Hematopoietic multipotent progenitor cell treated with erythropoietin and hydrocortisone succinate and interleukin-3 and kit ligand, for 17 days (in vitro differentiated cells): ENCODE measurements around the gene FBXO5.
"Not testable (repeated sequence)": the region's sequence is repeated elsewhere in the genome, so short reads cannot be mapped to it uniquely, and the experiment has no call there.

ENCODE experiments used
- DNase-seq: peaks from one replicate; pipeline ENCODE4 v3.0.0-alpha.2; 2015; ENCODE audit warnings: low spot score

Gene FBXO5, protein sequence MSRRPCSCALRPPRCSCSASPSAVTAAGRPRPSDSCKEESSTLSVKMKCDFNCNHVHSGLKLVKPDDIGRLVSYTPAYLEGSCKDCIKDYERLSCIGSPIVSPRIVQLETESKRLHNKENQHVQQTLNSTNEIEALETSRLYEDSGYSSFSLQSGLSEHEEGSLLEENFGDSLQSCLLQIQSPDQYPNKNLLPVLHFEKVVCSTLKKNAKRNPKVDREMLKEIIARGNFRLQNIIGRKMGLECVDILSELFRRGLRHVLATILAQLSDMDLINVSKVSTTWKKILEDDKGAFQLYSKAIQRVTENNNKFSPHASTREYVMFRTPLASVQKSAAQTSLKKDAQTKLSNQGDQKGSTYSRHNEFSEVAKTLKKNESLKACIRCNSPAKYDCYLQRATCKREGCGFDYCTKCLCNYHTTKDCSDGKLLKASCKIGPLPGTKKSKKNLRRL

GRCh38 chr6:152982904-152983636 lies at the start of gene FBXO5:
TSS of gene FBXO5 (minus strand) at chr6:152983041. CDS start at chr6:152982959, 82 bp downstream.
- DNase-seq, result peak; percentile 93

DNA sequence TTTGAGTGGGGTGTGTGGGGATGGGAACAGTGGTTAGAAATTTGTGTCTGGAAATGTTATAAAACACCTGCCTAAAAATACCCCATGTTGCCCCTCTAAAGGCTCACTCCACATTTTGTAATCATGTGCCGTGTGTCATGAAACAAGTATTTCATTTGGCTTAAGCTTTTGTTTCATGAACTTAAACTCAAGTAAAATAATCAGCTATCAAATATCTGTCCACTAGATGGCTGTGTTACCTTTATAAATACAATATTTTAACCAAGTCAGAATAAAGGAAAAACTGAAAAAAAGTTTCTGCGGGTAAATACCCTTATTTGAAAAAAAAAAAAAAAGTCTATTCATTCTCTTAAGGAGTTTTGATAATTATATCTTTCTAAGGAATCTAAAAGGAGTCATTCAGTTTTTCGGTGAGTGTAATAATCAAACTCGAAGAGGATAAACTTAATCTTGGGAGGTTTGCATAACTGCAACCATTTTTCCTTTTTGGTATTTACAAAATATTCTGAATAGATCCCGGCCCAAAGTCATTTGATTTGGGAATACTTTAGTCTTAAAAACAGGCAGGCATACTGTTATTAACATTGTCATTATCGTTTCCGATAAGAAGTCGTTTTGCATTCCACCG lies 49.5 kb upstream of the FBXO5 start:
- DNase-seq, result no peak

DNA sequence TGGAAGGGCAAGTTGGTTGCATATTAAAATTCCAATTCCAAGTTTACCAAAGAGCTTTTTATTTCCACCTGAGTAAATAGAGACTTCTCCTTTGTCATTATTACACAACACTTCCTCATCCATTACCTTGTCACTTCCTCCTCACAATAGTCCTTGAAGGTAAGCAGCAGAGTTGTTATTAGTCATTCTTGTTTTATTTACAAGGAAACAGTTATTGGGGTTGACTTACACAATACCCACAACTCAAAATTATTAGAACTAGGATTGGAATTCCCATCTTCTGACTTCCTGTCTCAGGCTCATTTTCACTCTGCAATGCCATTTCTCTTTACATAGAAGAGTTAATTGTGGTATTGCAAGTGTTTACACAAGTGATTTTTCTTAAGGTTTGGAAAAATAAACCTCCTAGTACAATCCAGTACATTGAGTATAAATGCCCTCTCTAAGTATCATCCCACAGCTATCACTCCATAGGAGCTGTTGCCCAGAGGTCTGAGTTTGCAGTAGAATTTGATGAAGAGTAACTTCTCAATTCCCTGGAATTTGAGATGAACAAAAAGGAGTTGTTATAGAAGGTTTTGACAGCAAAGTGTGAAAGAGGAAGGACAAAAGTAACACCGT lies 48.6 kb upstream of the FBXO5 start:
- no peak for DNase-seq

- DNase-seq, result no peak
Observed at GRCh38 chr6:153028963-153029362, 46.1 kb upstream of the FBXO5 start.

DNA sequence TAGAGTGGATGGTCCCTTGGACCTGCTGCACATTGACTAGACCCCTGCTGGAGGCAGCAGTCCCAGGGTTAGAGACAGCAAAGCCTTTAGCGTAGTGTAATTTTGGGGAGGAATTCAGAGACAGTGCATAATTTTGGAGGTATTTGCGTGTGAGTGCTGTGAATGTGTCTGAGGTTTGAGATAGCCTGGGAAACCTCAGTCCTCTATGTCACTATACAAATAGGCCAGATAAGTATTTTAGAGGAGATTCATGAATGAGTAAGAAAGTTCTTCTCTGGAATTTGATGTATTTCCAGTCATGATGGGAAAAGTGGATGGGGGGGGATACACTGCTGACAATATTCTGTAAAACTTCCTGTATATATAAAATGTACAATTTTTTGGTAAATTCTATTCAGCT lies 45.4 kb upstream of the FBXO5 start:
- DNase-seq, result no peak

DNA sequence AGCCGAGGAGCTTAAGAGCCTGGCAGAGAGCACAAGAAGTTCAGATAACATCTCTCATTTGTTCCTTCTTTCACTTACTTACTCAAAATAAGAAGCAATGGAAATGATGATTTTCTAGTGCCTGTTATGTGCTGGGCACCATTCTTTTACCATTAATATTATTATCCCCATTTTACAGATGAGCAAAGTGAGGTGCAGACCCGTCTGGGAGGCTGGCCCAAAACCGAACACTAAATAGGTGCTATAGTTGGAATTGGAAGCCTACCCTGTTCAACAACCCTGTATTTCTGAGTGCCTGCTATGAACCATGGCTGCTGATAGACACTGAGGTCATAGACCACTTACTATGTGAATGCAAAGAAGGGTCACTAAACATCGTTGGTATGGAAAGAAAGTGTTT lies 44.6 kb upstream of the FBXO5 start:
- no peak for DNase-seq

DNA sequence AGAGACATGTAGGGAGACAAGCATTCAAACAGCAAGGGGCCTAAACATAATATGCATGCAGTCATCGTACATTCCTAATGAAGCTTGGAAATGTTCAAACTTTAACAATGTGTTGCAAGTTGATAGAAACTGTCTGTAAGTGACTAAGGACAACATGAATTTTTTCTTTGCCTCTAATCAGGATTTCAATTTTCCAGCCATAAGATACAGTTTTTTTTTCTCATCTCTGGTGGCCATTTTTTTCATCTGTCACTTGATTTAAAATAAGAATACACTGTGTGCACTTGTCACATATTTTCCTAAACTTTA lies 41.8 kb upstream of the FBXO5 start:
- DNase-seq, result no peak

DNA sequence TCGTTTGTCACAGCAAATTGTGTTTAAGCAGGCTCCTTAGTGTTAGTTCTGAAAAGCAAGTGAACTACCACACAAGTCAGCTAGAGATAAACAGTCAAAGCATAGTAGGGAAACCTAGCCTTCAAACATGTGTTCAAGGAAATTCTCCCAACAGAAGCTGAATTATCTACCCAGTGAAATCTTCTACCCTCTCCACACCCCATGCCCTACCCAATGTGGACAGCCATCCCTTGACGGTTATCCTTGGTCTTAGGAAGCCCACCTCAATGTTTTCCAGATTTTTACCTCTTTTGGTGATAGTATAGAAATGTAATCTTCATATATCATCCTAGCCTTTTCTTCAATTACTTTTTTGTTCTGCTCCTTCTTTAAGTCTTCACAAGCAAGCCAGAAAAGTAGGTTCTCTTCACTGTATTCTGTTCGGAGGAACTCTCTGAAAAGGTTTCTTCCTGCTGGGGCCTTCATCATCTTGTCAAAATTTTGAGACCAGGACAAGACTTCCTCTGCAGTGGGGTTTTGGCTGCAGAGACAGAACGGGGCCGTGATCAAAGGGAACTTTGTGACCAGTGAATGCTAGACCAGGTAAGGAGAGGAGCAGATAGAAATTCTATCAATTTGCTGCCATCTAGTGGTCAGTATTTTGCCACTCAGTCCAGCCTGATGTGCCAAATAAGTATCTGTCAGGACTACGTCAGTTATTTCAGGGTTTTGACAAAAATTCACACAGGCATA lies 41.3 kb upstream of the FBXO5 start:
- DNase-seq, result peak; percentile 73

DNA sequence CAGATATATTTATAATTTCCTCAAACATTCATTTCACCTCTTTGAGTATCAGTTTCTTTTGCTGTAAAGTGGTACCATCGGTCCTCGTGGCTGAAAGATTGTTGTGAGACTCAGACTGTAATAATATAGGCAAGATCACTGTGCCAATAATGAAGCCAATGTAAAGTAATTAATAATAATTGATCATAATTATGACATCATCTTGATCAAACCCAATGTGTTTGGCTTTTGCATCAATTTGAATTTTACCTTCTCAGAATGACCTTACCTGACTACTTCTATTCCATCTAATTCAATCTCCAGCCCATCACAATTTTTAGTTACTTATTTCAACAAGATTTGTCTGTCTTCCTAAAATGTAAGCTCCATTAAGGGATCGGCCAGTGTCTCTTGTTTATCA lies 35.5 kb upstream of the FBXO5 start:
- DNase-seq, result no peak

GRCh38 chr6:153016846-153017245 lies 34.0 kb upstream of the FBXO5 start:
- DNase-seq, result no peak

GRCh38 chr6:153015094-153015640 lies 32.3 kb upstream of the FBXO5 start:
- DNase-seq, result no peak

- DNase-seq, result no peak
Observed at GRCh38 chr6:153013438-153013837, 30.6 kb upstream of the FBXO5 start.

DNA sequence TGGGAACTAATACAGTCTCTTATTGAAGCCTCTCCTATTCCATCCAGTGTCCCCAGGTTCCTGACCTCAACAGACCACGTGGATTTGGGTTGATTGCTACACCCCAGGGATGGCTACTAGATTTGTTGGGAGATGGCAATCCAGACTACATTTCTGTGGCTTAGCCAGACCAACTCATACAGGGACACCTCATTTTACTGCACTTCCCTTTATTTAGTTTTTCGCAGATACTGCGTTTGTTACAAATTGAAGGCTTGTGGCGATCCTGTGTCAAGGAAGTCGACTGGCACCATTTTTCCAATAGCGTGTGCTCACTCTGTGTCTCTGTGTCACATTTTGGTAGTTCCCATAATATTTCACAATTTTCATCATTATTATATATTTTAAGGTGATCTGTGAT lies 30.0 kb upstream of the FBXO5 start:
- no peak for DNase-seq

GRCh38 chr6:153003366-153003690 lies 20.5 kb upstream of the FBXO5 start:
- DNase-seq, result no peak

DNA sequence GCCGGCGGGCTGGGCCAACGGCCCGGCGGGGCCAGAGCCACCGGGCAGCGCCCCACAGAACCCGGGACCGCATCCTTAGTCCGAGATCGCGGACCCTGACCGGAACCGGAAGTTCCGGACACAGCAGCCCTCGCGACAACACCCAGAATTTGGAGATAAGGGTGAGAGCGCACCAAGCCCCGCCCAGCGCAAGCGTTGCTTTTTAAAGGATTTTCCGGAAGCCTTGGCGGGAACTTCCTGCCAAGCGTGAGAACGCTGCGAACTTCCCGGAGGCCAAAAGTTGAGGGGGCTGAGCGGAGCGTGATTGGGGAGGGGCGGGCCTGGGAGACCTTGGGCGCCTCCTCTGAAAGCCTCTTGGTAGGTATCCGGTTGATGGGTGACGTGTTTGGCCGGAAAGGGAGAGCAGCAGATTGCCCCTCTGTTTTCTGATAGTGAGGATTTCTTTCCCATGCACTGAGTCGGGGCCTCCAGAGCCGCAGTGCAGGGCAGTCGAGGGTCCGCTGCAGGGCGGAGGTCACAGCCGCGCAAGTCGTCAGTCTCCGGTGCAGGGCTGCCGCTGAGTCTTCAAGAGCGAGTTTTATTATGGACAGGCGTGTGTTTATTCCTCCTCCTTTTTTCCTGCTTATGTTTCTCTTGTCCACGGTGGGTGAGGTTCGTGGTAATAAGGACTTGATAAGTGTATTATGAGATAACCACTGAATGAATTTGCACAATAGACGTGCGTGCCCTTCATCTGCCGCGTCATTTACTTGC lies 19.9 kb upstream of the FBXO5 start, which contains the start of gene MTRF1L:
MTRF1L (minus strand) TSS at position 97 of the 753 bp plus-strand sequence; CDS start at position 73, 24 bp downstream.
- peak; percentile 87 for DNase-seq

DNA sequence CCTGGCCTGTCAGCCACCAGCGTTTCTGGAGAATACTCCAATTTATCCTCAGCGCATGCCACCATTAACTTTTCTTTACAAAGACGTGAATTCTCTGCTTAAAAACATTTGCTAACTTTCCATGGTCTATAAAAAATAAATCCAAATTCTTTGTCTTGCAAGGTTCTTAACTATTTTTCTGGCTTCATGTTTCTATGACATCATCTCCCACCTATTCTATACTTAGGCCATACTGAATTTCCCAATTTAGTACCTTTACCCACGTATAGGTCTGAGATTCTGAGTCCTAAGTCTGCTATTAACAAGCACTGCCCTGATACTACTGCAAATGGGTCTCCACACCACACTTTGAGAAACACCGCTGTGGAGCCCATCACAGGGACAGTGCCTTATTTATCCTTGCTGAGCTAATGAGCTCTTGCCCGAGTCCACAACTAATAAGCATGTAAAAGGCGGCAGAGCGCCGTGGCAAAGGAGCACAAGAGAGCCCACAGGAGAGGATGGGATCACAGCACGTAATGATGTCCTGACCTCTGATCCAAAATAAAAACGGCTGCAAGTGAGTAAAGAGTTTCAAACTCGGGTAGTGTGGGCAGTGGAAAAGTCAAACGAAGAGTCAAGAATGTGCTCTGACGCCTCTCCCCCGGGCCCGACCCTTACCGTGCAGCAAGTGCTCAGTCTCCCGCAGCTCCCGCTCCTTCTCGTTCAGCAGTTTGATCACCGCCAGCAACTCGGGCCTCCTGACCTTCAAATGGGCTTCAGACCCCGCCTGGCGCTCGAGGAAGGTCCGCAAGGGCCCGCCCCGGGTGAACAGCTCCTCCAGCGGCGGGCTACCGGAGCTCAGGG lies 19.1 kb upstream of the FBXO5 start:
- peak; percentile 46 for DNase-seq

DNA sequence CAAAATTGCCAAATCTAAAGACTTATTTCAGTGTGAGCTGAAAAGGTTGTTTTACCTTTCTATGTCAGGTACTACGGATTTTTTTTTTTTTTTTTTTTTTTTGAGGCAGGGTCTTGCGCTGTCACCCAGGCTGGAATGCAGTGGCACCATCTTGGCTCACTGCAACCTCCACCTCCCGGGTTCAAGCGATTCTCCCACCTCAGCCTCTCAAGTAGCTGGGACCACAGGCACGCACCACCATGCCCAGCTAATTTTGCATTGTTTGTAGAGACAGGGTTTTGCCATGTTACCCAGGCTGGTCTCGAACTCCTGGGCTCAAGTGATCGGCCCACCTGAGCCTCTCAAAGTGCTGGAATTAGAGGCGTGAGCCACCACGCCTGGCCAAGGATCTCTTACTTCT lies 17.9 kb upstream of the FBXO5 start:
- DNase-seq, result not testable (repeated sequence)

- no peak for DNase-seq
Observed at GRCh38 chr6:153000243-153000642, 17.4 kb upstream of the FBXO5 start.

- DNase-seq, result not testable (repeated sequence)
Observed at GRCh38 chr6:152999538-152999937, 16.7 kb upstream of the FBXO5 start.

DNA sequence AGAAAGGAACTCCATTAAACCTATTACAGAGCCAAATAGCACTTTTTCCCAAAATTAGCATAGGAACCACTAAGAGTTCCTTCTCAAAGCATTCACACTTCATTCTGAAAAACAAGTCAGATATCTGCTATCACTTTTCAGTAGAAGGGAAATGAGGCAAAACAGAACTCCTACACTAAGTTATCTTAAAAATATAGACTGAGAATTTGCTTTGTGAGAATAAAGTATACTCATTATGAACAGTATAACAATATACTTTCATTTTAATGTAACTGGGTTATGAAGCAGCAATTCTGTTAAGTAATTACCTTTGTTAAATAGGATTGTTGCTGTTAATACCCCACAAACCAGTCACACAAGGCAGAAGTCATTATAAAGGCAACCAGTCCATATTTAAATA lies 11.0 kb upstream of the FBXO5 start:
- no peak for DNase-seq
